Kidney epithelial cell (primary cell): Measurements from ENCODE around the gene DNPH1. TPM values are rescaled to one million over a fixed set of nuclear protein-coding genes. Genes with fewer than 3 reads are reported as not detected.

Experiments
- DNase-seq: peaks from one replicate; pipeline ENCODE4 v3.0.0-alpha.2; 2010; ENCODE audit warnings: low read depth
- H3K27me3 ChIP-seq: 2 replicates; pipeline ENCODE4 v1.6.0; 2011; ENCODE audit warnings: low read length; ENCODE audit not compliant: control insufficient read depth, insufficient read depth
- H3K36me3 ChIP-seq: 2 replicates; pipeline ENCODE4 v1.5.1; 2011; ENCODE audit warnings: low read length; ENCODE audit not compliant: control insufficient read depth, insufficient read depth
- H3K4me3 ChIP-seq: 2 replicates; pipeline ENCODE4 v1.5.1; 2011; ENCODE audit warnings: low read depth, mild to moderate bottlenecking, control low read depth, low read length
- total RNA-seq: library from RNA; depleted of rRNA; stranded (reverse); fragments of >200 nt; gene quantifications from 2 replicates; pipeline ENCODE4 v1.2.3, GENCODE V29; 2015
- TF ChIP-seq, protein P1 (sequence below): IDR thresholded peaks from 2 replicates; pipeline ENCODE4 v1.5.1; 2011; ENCODE audit warnings: mild to moderate bottlenecking, moderate library complexity, low read length, control low read depth, inconsistent platforms; ENCODE audit not compliant: insufficient read depth, poor library complexity, severe bottlenecking

DNPH1 gene
- total RNA-seq, 1 donor from 2014 or later, result 284 TPM

DNA sequence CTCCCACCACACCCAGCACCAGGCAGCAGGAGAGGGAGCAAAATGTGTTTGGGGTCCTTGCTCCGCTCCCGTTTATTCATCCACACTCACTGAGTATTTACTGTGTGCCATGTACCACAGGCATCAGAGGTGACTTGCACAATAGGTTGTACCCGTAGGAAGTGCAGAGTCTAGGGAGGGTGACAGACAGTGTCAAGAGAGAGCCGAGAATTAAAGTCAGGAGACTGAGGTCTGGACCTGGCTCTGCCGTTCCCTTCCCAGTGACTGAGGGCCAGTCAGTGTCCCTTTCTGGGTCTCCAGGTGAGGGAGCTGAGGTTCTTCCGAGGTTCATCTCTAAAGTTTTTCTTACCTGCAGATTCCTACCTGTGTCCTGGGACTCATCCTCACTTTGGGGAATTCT, 36.3 kb upstream of the DNPH1 start:
- TF ChIP-seq, protein P1, sequence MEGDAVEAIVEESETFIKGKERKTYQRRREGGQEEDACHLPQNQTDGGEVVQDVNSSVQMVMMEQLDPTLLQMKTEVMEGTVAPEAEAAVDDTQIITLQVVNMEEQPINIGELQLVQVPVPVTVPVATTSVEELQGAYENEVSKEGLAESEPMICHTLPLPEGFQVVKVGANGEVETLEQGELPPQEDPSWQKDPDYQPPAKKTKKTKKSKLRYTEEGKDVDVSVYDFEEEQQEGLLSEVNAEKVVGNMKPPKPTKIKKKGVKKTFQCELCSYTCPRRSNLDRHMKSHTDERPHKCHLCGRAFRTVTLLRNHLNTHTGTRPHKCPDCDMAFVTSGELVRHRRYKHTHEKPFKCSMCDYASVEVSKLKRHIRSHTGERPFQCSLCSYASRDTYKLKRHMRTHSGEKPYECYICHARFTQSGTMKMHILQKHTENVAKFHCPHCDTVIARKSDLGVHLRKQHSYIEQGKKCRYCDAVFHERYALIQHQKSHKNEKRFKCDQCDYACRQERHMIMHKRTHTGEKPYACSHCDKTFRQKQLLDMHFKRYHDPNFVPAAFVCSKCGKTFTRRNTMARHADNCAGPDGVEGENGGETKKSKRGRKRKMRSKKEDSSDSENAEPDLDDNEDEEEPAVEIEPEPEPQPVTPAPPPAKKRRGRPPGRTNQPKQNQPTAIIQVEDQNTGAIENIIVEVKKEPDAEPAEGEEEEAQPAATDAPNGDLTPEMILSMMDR, result no peak
- no peaks in the 10 kb centered on the region for H3K36me3 ChIP-seq
- H3K27me3 ChIP-seq, result peaks cover 19% of the 10 kb centered on the region
- no peak for DNase-seq
- no peak overlapping the region for H3K4me3 ChIP-seq

DNA sequence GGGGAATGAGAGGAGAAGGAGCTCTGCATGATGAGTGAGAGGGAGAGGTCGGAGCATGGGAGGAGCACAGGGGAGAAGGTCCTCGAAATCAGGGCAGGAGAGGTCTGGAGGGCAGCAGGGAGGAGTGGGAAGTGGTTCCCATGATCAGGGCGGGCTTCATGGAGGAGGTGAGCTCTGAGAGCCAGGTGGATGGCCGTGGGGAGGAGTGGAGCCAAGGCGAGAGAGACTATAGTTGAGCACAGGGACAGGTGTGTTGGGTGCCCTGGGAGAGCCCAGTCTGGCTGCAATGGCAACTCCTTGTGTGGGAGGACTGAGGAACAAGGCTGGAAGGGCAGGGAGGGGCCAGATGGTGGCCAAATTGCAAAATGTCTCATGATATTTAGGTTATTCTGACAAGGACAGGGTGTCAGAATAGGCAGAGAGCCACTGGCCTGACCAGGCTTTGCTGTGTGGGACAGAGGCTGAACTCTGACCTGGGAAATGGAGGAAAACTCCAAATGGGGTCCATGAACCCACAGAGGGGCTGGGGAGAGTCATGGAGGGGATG, 35.4 kb upstream of the DNPH1 start:
- DNase-seq, result no peak
- Histone ChIP-seq H3K36me3 (no peaks in the 10 kb centered on the region), H3K4me3 (no peak overlapping the region), H3K27me3 (peaks cover 18% of the 10 kb centered on the region)
- TF ChIP-seq, protein P1, result no peak

DNA sequence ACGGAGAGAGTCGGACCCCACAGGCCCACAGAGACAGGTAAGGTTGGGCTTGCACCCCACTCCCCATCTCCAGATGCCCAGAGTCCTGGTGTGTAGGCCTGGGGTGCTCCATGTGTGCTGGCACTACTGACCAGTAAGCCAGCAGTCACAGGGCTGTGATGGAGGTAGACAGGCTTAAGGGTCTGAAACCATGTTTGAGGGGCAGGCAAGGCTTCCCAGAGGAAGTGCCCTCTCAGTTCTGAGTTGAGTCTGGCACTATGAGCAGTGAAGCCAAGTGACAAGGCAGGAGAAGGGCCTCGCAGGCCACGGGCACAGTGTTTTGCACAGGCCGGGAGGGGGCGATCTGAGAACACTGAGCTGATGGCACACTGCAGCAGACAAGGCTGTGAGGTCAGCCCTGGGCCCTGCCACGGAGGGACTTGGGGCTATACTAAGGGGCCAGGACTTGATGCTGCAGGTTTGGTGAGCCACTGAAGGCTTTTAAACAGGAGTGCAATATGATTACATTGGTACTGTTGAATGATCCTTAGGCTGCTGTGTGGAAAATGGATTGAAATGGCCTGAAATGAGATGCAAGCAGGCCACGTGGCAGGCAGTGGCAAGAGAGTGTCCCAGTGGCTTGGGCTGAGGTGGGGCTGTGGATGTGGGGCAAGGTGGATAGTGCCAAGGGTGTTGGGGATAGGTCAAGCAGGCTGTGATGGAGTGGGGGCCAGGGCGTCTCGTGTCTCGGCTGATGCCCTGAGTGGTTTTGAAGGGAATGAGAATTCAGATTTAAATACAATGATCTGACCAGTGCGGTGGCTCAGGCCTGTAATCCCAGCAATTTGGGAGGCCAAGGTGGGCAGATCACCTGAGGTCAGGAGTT, 34.3 kb upstream of the DNPH1 start:
- no peak overlapping the region for H3K4me3 ChIP-seq

DNA sequence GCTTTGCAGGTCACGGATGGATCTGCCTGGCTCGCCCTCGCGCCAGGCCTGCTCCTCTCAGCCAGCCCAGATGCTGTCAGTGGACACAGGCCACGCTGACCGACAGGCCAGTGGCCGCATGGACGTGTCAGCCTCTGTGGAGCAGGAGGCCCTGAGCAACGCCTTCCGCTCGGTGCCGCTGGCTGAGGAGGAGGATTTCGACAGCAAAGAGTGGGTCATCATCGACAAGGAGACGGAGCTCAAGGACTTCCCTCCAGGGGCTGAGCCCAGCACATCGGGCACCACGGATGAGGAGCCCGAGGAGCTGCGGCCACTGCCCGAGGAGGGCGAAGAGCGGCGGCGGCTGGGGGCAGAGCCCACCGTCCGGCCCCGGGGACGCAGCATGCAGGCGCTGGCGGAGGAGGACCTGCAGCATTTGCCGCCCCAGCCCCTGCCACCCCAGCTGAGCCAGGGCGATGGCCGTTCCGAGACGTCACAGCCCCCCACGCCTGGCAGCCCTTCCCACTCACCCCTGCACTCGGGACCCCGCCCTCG, 33.6 kb upstream of the DNPH1 start:
- peaks cover 5% of the 10 kb centered on the region for H3K27me3 ChIP-seq
- no peaks in the 10 kb centered on the region for H3K36me3 ChIP-seq
- no peak for DNase-seq
- no peak overlapping the region for H3K4me3 ChIP-seq
- TF ChIP-seq, protein P1, result no peak

More for the DNA sequence above, 34.3 kb upstream of the DNPH1 start:
- peaks cover 12% of the 10 kb centered on the region for H3K27me3 ChIP-seq
- DNase-seq, result no peak
- no peaks in the 10 kb centered on the region for H3K36me3 ChIP-seq
- TF ChIP-seq, protein P1, result peak; percentile 91

DNA sequence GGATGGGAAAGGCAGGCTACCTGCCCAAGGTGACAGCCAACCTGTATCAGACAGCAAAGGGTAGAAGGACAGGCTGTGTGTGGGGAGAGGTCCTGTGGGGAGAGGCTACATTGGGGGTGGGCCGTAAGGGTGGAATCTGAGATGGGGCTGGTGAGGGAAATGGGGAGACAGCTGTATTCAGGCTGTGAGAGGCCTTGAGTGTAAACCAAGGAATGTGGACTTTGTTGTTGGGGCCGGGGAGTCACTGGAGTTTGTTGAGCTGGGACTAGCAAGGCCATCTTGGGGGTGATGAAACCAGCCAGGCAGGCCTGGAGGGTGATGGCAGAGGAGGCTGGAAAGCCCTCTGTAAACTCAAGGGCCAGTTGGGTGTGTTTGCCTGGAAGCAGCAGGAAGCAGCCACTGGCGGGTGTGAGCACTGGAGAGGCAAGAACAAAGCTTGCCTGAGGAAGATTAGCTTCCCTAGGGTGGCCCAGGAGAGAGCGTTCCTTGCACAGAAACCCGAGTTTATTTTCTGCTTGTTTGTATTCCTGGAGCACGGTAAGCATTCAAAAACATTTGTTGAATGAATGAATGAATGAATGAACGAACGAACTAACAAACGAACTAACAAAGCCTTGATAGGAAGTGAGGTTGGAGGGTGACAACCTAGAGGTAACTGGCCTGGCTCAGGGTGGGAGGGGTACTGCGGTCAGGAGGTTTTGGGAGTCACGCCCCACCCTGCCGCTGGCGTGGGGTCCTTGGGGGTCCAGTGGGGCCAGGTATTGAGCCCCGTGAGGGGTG, 32.9 kb upstream of the DNPH1 start:
- no peak overlapping the region for H3K4me3 ChIP-seq
- peaks cover 5% of the 10 kb centered on the region for H3K27me3 ChIP-seq
- H3K36me3 ChIP-seq, result no peaks in the 10 kb centered on the region
- DNase-seq, result no peak
- TF ChIP-seq, protein P1, result no peak
